Stomach smooth muscle (tissue), 2 donors: ENCODE measurements around the gene MYOC.
"Not testable (repeated sequence)": the region's sequence is repeated elsewhere in the genome, so short reads cannot be mapped to it uniquely, and the experiment has no call there.

ENCODE experiments used
- H3K27ac ChIP-seq: one replicate; pipeline ENCODE4 v1.7.0; 2013; ENCODE audit warnings: mild to moderate bottlenecking, low read length, inconsistent platforms
- H3K27me3 ChIP-seq, 2 donors: one replicate each; pipeline ENCODE4 v1.7.0; 2013; ENCODE audit warnings: low read length in 2 of 2; ENCODE audit not compliant: insufficient read depth in 2 of 2, control insufficient read depth in 1 of 2
- H3K36me3 ChIP-seq, 2 donors: one replicate each; pipeline ENCODE4 v1.7.0; 2013; ENCODE audit warnings: low read length in 2 of 2; ENCODE audit not compliant: control insufficient read depth in 2 of 2, insufficient read depth in 2 of 2
- H3K4me1 ChIP-seq: one replicate; pipeline ENCODE4 v1.7.0; 2013; ENCODE audit warnings: low read length; ENCODE audit not compliant: control insufficient read depth, insufficient read depth
- H3K4me3 ChIP-seq, 2 donors: one replicate each; pipeline ENCODE4 v1.7.0; 2013; ENCODE audit warnings: low read length in 2 of 2
- H3K9ac ChIP-seq, 2 donors: one replicate each; pipeline ENCODE4 v1.7.0; 2013; ENCODE audit warnings: low read length in 2 of 2, mild to moderate bottlenecking in 1 of 2
- H3K9me3 ChIP-seq, 2 donors: one replicate each; pipeline ENCODE4 v1.7.0; 2013; ENCODE audit warnings: low read length in 2 of 2; ENCODE audit not compliant: control insufficient read depth in 2 of 2
- donor health status: healthy.
- donor health status: Pancreatic carcinoma.

The MYOC gene

DNA sequence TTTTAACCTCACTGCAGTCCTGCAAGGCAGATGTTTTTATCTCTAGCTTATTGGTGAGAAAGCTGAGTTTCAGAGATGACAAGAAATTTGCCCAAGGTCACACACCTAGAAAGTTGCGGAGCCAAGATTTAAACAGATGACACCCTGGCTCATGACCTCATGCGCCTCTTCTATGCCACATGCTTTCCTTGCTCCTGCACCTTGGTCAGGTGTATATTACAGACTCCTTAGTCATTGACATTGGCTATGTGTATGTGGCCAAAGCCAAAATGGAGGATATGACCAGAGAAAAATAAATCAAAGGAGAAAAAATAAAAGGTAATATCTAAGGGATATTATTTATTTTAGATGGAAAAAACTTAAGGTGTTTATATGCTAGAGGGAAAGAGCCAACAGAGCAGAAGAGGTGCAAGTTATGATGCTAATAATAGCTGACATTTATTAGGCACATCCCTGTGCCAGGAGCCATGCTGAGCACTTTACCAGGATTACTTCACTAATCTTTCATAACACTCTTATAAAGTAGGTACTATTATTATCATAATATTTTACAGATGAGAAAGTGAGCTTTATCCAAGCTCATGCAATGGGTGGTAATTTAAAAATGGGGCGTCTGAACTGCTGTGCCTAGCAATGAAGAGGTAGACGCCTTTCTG lies 13.8 kb upstream of the MYOC start:
- Histone ChIP-seq H3K36me3 (no peaks in the 10 kb centered on the region), H3K9ac (no peak overlapping the region), H3K4me3 (no peak overlapping the region), H3K9me3 (no peaks in the 10 kb centered on the region), H3K4me1 (peaks cover 22% of the 10 kb centered on the region), H3K27me3 (no peaks in the 10 kb centered on the region), H3K27ac (no peak overlapping the region)

DNA sequence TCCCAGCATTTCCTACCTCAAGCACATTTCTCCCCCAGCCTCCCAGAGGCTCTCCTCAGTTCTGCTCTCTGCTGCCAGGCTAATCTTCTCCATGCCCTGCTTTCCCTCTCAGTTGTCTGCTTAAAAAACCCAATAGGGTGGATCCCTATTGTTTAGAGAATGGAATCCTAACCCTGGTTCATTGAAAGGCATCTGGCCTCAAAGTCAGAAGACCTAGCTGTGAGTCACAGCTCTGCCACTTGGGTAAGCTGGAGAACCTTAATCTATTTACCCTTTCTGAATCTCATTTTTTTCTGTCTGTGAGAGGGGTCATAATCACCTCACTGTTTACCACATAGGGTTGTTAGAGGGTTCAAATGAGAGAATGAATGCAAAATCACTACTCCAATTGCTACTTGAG lies 12.5 kb upstream of the MYOC start:
- H3K9me3 ChIP-seq = no peaks in the 10 kb centered on the region
- no peak overlapping the region for H3K9ac ChIP-seq
- no peaks in the 10 kb centered on the region for H3K36me3 ChIP-seq
- H3K4me3 ChIP-seq = no peak overlapping the region
- peak overlapping the region; percentile 70 for H3K27ac ChIP-seq
- no peaks in the 10 kb centered on the region for H3K27me3 ChIP-seq
- H3K4me1 ChIP-seq = peaks cover 22% of the 10 kb centered on the region

DNA sequence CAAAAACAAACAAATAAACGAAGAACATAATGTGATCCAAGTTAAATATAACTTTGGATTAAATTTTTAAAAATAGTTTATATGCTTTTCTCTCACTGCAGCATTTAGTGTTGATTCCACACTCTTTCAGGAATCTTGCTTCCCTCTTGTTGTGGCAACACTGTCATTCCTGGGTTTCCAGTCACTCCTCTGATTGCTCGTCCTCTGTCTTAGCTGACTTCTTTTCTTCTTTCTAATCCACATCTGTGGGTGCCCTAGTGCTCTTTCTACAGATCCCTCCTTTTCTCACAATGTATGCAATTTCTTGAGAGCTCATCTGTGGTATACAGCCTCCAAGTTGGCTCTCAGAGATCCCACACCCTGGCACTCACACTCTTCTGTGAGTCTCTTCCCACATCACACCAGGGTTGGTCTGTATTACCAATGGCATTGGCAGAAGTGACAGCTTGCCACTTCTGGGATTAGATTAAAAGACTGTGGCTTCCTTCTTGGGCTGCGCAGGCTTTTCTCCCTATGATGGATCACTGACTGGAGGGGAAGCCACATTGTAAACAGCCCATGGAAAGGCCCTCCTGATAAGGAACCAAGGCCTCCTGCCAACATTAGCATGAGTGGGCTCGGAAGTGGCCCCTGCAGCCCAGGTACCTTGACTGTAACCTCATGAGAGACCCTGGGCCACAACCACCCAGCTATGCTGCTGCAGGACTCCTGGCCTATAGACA lies 11.5 kb upstream of the MYOC start:
- Histone ChIP-seq H3K27me3 (no peaks in the 10 kb centered on the region), H3K9me3 (no peaks in the 10 kb centered on the region), H3K36me3 (no peaks in the 10 kb centered on the region), H3K27ac (peak overlapping the region; percentile 70), H3K4me3 (peak overlapping the region in 1 of 2 donors; percentile 15), H3K9ac (peak overlapping the region in 1 of 2 donors; percentile 29), H3K4me1 (peaks cover 22% of the 10 kb centered on the region)

DNA sequence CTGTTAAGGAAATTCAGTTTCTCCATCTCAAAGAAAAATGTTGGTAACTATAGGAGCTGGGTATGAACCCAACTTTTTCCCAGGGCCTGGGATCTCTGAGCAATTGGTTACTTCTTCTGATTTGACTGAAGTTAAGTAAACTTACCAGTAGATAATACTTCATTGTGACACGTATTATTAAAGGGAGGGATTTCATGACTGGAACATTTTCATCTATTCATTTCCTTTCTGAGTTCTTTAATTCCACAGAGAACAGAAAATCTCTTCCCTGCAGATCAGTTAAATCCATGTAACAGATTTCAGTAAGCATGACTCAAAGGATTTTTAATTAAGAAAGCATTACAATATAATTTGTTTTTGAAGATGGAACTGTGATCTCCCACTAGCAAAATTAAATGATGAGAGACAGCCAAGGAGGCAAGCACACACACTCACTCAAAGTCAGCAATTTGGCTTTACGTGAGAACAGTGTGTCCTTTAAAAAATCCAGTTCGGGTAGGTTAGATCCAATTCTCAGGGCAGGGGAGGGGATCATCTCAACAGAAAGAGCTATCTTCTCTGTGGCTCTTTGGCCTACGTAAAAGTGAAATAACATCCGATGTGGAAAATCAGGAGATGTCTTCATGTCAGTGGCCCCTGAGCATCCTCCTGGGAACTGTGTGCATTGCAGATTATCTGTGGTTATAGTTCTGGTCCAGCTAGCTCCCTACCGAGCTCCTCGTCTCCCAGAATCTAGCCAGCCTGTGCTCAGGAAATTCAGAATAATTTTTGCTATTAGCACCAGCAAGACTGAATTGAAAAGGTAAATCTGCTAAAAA lies 10.8 kb upstream of the MYOC start:
- Histone ChIP-seq H3K4me1 (peaks cover 22% of the 10 kb centered on the region), H3K4me3 (no peak overlapping the region), H3K9me3 (no peaks in the 10 kb centered on the region), H3K27ac (peak overlapping the region; percentile 70), H3K36me3 (no peaks in the 10 kb centered on the region), H3K9ac (no peak overlapping the region), H3K27me3 (no peaks in the 10 kb centered on the region)

DNA sequence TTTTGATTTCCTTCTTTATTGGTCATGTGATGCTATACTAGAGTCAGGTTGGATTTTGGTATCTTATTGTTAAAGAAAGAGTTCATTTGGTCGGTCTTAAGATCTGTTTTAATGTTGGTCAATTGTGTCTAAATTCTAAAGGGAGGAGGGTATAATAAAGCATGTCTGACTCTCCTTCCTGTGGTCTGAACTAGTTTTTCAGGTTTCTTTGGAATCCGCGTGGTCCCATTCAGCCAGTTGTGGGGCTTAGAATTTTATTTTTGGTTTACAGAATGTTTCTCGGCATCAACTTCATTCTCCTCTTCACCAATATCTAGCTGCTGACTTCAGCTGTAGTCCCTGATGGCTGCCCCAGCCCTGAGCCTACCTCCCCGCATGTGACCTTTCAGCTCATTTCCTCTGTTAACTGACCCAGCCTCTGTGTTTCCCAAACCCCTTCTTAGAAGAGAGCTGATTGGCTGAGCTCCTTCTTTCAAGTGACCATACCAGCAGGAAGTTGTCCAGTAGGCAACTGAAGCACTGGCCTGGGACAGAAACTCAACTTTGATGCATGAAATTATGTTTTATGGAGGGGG lies 8.7 kb upstream of the MYOC start:
- Histone ChIP-seq H3K4me1 (peaks cover 23% of the 10 kb centered on the region), H3K9ac (no peak overlapping the region), H3K4me3 (no peak overlapping the region), H3K9me3 (no peaks in the 10 kb centered on the region), H3K36me3 (no peaks in the 10 kb centered on the region), H3K27ac (no peak overlapping the region), H3K27me3 (no peaks in the 10 kb centered on the region)

DNA sequence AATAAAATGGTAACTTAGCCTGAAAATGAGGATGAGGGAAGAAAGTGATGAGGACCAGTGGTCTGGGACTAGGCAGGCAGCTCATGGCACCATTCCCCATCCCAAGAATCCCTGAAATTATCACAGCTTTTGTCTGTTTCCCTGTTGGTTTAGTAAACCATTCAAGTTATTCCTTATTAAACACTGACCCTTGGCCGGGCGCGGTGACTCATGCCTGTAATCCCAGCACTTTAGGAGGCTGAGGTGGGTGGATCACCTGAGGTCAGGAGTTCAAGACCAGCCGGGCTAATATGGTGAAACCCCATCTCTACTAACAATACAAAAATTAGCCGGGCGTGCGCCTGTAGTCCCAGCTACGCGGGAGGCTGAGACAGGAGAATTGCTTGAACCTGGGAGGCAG lies 3.7 kb upstream of the MYOC start:
- H3K4me3 ChIP-seq, H3K27me3 ChIP-seq, H3K36me3 ChIP-seq, H3K9me3 ChIP-seq, H3K9ac ChIP-seq: not testable (repeated sequence)
- peaks cover 41% of the 10 kb centered on the region for H3K4me1 ChIP-seq
- H3K27ac ChIP-seq = peak overlapping the region; percentile 90

DNA sequence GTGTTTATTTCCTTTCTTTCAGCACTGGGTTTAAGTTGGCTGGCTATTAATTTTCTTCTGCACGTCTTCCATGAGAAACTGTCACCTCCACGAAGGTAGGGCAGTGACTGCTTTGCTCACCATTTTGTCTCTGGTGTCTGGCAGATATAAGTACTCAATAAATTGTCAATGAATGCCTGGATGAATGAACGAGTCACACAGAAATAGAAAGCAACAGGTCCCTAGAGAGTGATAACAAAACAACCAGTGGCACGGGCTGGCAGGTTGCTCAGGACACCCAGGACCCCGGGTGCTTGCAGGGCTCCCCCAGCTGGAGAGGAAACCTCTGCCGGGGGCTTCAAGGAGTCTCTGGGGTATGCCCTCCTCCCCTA lies 3.2 kb upstream of the MYOC start:
- H3K27me3 ChIP-seq = no peaks in the 10 kb centered on the region
- no peaks in the 10 kb centered on the region for H3K9me3 ChIP-seq
- no peaks in the 10 kb centered on the region for H3K36me3 ChIP-seq
- H3K9ac ChIP-seq = no peak overlapping the region
- H3K4me3 ChIP-seq = peak overlapping the region in 1 of 2 donors; percentile 54
- peaks cover 44% of the 10 kb centered on the region for H3K4me1 ChIP-seq
- H3K27ac ChIP-seq = peak overlapping the region; percentile 90

DNA sequence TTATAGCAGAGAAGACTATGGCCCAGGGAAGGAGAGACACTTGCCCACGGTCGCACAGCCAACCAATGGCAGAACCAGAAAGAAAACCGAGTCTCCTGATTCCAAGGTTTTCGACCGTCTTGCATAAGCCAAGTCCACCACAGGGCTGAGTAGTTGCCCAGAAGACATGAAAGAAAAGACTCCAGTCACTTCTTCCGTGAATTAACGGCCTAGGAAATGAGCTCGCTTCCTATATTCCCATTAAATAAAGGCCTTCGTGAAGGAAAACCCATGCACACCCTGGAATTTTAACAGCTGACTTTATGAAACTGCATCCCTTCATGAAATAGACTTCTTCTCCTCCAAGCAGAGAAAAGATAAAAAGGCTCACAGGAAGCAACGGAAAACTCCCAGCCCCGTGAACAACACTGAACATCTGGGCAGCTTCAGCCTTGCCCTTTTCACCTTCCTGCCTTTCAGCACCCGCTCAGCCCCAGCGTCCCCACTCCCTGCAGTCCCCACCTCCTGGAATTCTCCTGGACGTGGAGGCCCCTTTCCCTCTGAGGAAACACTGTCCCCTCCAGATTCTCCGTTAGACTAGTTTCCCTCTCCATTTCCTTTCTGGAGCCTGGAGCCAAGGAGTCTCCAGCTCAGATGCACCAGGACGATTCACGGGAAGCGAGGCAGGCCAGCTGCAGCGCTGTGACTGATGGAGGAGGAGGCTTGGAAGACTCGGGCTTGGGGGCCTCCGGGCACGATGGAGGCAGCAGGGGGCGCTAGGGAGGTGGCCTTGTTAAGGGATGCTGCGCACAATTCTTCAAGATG lies 2.7 kb upstream of the MYOC start:
- H3K9me3 ChIP-seq = no peaks in the 10 kb centered on the region
- peak overlapping the region; percentile 7 to 55 for H3K9ac ChIP-seq
- peak overlapping the region; percentile 11 to 54 for H3K4me3 ChIP-seq

DNA sequence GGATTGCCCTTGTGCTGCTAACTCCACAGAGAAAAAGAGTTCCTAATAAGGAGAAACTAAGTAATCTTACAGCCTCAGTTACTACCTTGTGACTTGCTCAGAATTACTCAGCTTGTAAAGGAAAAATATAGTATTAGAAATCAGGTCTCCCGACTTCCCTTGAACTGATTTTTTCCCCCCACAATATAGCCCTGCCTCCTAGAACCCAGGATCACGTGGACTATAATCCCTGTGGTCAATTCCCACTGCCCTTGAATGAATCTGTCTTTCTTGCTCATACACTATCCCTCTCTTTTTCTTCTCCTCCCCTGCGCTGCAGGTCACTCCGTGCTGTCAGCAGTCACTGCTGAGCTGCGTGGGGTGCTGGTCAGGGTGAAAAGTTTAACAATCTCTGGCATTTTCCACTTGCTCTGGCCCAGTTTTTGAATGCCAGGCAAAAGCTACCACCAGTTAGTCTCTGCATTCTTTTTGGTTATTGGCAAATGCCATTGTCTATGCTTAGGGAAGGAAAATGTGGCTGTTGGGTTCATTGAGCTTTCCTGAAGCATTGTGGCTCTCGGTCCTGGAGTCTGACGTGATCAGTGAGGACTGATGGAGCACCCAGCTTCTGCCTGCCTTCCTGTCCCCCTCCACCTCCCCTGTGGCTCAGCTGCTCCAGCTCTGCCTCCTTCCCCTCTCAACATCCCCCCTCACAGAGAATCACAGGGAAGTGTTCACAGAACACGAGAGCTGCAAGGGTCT lies 1.9 kb upstream of the MYOC start:
- Histone ChIP-seq H3K4me3 (peak overlapping the region; percentile 11 to 54), H3K9ac (peak overlapping the region; percentile 7 to 47), H3K27me3 (no peaks in the 10 kb centered on the region), H3K27ac (peak overlapping the region; percentile 90), H3K4me1 (peaks cover 46% of the 10 kb centered on the region), H3K36me3 (no peaks in the 10 kb centered on the region), H3K9me3 (no peaks in the 10 kb centered on the region)

More for the DNA sequence above, 2.7 kb upstream of the MYOC start:
- Histone ChIP-seq H3K27ac (peak overlapping the region; percentile 90), H3K4me1 (peaks cover 45% of the 10 kb centered on the region), H3K27me3 (no peaks in the 10 kb centered on the region), H3K36me3 (no peaks in the 10 kb centered on the region)
